ENCODE data around the gene CBX4. TPM values are rescaled to one million over a fixed set of nuclear protein-coding genes. Genes with fewer than 3 reads are reported as not detected.
A peak's percentile ranks its signal among the peaks of the same experiment; 100 is the strongest.

CBX4 gene
- total RNA-seq, 2 experiments from 2014 or later: 98.9 to 110 TPM

DNA sequence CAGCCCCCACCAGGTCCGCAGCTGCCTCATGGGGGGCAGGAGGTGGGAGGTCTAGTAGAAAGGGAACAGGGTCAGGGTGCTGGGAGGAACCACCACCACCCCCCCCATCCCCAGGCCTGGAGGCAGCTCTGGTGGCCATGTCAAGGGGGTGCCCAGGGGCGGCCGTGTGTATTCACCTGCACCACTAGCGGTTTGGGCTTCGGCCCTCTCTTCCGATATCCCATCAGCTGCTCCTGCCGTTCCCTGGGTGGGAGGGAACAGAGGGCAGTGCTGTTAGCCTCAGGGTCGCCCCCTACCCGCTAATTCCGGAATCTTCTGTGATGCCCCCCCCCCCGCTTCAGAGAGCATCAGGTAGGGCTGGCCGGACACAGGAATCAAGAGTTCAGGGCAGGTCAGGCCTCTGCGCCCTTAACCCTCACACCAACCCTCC is 3.8 kb downstream of the CBX4 start:
- TF ChIP-seq, protein P1, sequence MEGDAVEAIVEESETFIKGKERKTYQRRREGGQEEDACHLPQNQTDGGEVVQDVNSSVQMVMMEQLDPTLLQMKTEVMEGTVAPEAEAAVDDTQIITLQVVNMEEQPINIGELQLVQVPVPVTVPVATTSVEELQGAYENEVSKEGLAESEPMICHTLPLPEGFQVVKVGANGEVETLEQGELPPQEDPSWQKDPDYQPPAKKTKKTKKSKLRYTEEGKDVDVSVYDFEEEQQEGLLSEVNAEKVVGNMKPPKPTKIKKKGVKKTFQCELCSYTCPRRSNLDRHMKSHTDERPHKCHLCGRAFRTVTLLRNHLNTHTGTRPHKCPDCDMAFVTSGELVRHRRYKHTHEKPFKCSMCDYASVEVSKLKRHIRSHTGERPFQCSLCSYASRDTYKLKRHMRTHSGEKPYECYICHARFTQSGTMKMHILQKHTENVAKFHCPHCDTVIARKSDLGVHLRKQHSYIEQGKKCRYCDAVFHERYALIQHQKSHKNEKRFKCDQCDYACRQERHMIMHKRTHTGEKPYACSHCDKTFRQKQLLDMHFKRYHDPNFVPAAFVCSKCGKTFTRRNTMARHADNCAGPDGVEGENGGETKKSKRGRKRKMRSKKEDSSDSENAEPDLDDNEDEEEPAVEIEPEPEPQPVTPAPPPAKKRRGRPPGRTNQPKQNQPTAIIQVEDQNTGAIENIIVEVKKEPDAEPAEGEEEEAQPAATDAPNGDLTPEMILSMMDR (conservative IDR thresholded peaks at IDR 0.05; ENCODE audit: low read length): no peak
- TF ChIP-seq EZH2phosphoT487 (IDR thresholded peaks at IDR 0.05; ENCODE audit: borderline replicate concordance, low read depth, low read length): no peak
- Histone ChIP-seq H3K4me2 (ENCODE audit: low read length) (peak overlapping the region; percentile 91), H3K9me2 (ENCODE audit: insufficient read depth, low read length) (no peaks in the 10 kb centered on the region), H3K9me3 (ENCODE audit: low read length) (no peaks in the 10 kb centered on the region), H3K4me1 (ENCODE audit: insufficient read depth, low read length, poor library complexity, severe bottlenecking) (peaks cover 27% of the 10 kb centered on the region), H3K27ac (ENCODE audit: low read depth, low read length, poor library complexity, severe bottlenecking) (no peak overlapping the region), H3K4me3 (ENCODE audit: low read depth, low read length, poor library complexity, severe bottlenecking) (no peak overlapping the region), H4K20me1 (ENCODE audit: insufficient read depth, low read length) (peaks cover 13% of the 10 kb centered on the region; the same call in 1 of the 2 replicates), H2AFZ (ENCODE audit: low read length) (no peak overlapping the region), H3K79me2 (ENCODE audit: insufficient read depth, low read depth, low read length) (peaks cover 37% of the 10 kb centered on the region), H3K36me3 (ENCODE audit: insufficient read depth, low read length) (peaks cover 59% of the 10 kb centered on the region)
- no peak for DNase-seq (ENCODE audit: low spot score)
- intact Hi-C loops (cut with micrococcal nuclease; ENCODE audit: unreplicated experiment): loop anchor here (5.0 kb wide), 1 partner anchor 157 kb away; no protein-coding TSS in a partner anchor
- BruUV-seq (replicated peaks): no TSS peak
- CTCF ChIA-PET (ENCODE audit: unreplicated experiment): interaction anchor here (0.6 to 2.3 kb wide), 3 partner anchors 17 to 46 kb away, joined by 3 to 14 read pairs (median 4); partner anchors contain the start of gene CBX8
- POLR2A ChIA-PET: interaction anchor here (0.6 to 2.3 kb wide), 4 partner anchors 14 to 39 kb away, joined by 3 to 20 read pairs (median 6); partner anchors contain the start of gene CBX8

DNA sequence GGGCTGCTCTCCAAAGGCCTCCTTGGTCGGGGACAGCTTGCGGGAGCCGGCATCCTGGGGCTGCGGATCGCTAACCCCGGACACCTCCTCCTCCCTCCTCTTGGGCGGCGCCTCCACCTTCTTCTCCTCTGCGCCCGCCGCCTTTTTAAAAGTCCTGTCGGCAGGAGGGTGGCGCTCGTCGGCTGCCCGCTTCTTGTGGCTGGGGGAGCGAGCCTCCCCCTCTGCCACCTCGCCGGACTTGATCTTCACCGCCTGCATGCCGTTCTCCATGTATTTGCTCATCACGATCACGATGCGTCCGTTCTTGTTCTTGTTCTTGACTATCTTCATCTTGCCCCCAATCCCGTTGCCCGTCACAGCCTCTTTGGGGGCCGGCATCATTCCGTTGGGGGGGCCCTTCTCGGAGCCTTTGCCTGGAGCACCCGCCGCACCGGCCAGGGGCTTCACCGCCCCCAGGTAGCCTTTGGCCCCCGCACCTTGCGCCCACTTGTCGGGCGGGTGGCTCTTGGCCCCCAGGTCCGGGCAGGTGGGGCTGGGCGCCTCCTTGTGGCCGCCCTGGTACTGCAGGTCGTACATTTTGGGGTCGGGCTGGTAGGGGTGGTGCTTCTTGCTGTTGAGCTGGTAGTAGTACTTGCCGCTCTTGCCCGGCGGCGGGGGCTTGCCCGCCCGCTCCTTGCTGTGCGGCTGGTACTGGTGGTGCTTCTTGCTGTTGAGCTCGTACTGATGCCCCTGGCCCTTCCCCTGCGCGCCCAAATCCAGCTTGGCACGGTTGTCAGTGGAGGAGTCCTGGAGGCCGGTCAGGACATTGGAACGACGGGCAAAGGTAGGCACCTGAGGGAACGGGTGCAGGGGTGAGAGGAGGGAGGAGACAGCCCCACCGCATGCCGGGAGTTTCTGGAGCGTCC is 4.4 kb downstream of the CBX4 start:
- DNase-seq (ENCODE audit: low spot score): peak; percentile 52
- H2AFZ ChIP-seq (ENCODE audit: low read length): no peak overlapping the region
- intact Hi-C loops (cut with micrococcal nuclease; ENCODE audit: unreplicated experiment): loop anchor here (5.0 kb wide), 1 partner anchor 157 kb away; no protein-coding TSS in a partner anchor
- H4K20me1 ChIP-seq (ENCODE audit: insufficient read depth, low read length): peaks cover 13% of the 10 kb centered on the region; the same call in 1 of the 2 replicates
- H3K4me3 ChIP-seq (ENCODE audit: low read depth, low read length, poor library complexity, severe bottlenecking): no peak overlapping the region
- BruUV-seq (replicated peaks): no TSS peak
- H3K36me3 ChIP-seq (ENCODE audit: insufficient read depth, low read length): peaks cover 59% of the 10 kb centered on the region
- no peaks in the 10 kb centered on the region for H3K9me2 ChIP-seq (ENCODE audit: insufficient read depth, low read length)
- H3K4me1 ChIP-seq (ENCODE audit: insufficient read depth, low read length, poor library complexity, severe bottlenecking): peaks cover 27% of the 10 kb centered on the region
- ChIA-PET CTCF (ENCODE audit: unreplicated experiment) (interaction anchor here (0.6 kb wide), 1 partner anchor 46 kb away, joined by 3 read pairs; no protein-coding TSS in a partner anchor), POLR2A (interaction anchor here (0.6 to 1.3 kb wide), 2 partner anchors 13 to 38 kb away, joined by 3 to 4 read pairs; partner anchors contain the start of gene CBX8)
- no peaks in the 10 kb centered on the region for H3K9me3 ChIP-seq (ENCODE audit: low read length)
- TF ChIP-seq, protein P1 (conservative IDR thresholded peaks at IDR 0.05; ENCODE audit: low read length): peak; percentile 97
- TF ChIP-seq EZH2phosphoT487 (IDR thresholded peaks at IDR 0.05; ENCODE audit: borderline replicate concordance, low read depth, low read length): no peak
- H3K27ac ChIP-seq (ENCODE audit: low read depth, low read length, poor library complexity, severe bottlenecking): no peak overlapping the region
- H3K79me2 ChIP-seq (ENCODE audit: insufficient read depth, low read depth, low read length): peaks cover 37% of the 10 kb centered on the region
- H3K4me2 ChIP-seq (ENCODE audit: low read length): 0 out of 2 replicates have a peak overlapping the region, but pooled peaks have one; percentile 5

Data from OCI-LY7 (cell line).